Trophoblast cell (in vitro differentiated cells and primary cell): ENCODE results near the gene UBE2E1.

Source experiments
- DNase-seq, 2 donors: peaks; one replicate each; pipeline ENCODE4 v3.0.0-alpha.2; 2016
- H2AFZ ChIP-seq: 2 replicates; pipeline ENCODE4 v1.6.1; 2013; ENCODE audit warnings: low read length, moderate library complexity, mild to moderate bottlenecking; ENCODE audit not compliant: insufficient read depth, poor library complexity
- H2AK5ac ChIP-seq: 2 replicates; pipeline ENCODE4 v1.6.1; 2013; ENCODE audit warnings: mild to moderate bottlenecking, low read length
- H2BK120ac ChIP-seq: 2 replicates; pipeline ENCODE4 v1.6.1; 2013; ENCODE audit warnings: low read length, mild to moderate bottlenecking, moderate library complexity; ENCODE audit not compliant: insufficient read depth, poor library complexity
- H2BK12ac ChIP-seq: 2 replicates; pipeline ENCODE4 v1.6.1; 2013; ENCODE audit warnings: mild to moderate bottlenecking, low read length, moderate library complexity
- H2BK5ac ChIP-seq: 2 replicates; pipeline ENCODE4 v1.6.1; 2013; ENCODE audit warnings: low read length, low read depth, moderate library complexity, mild to moderate bottlenecking; ENCODE audit not compliant: poor library complexity
- H3K14ac ChIP-seq: 2 replicates; pipeline ENCODE4 v1.6.1; 2013; ENCODE audit warnings: mild to moderate bottlenecking, low read length
- H3K18ac ChIP-seq: 2 replicates; pipeline ENCODE4 v1.6.1; 2013; ENCODE audit warnings: mild to moderate bottlenecking, low read length
- H3K23ac ChIP-seq: 2 replicates; pipeline ENCODE4 v1.6.1; 2013; ENCODE audit warnings: low read length
- H3K27ac ChIP-seq: 2 replicates; pipeline ENCODE4 v1.5.1; 2013; ENCODE audit warnings: low read depth, mild to moderate bottlenecking, inconsistent platforms, low read length, moderate library complexity
- H3K27me3 ChIP-seq: 2 replicates; pipeline ENCODE4 v1.6.1; 2013; ENCODE audit warnings: inconsistent platforms, mild to moderate bottlenecking, low read length, moderate library complexity; ENCODE audit not compliant: insufficient read depth
- H3K36me3 ChIP-seq, 2 experiments: 1 replicate in 1 of 2; 2 replicates in 1 of 2; pipeline ENCODE4 v1.6.1; 2013; ENCODE audit warnings: low read length in 2 of 2, mild to moderate bottlenecking in 2 of 2, moderate library complexity in 1 of 2; ENCODE audit not compliant: insufficient read depth in 2 of 2, control insufficient read depth in 1 of 2
- H3K4ac ChIP-seq: 2 replicates; pipeline ENCODE4 v1.6.1; 2013; ENCODE audit warnings: low read depth, mild to moderate bottlenecking, low read length, moderate library complexity
- H3K4me1 ChIP-seq, 2 experiments: 1 replicate in 1 of 2; 2 replicates in 1 of 2; pipeline ENCODE4 v1.6.1; 2013; ENCODE audit warnings: low read length in 2 of 2, mild to moderate bottlenecking in 2 of 2, moderate library complexity in 1 of 2; ENCODE audit not compliant: insufficient read depth in 2 of 2, control insufficient read depth in 1 of 2
- H3K4me2 ChIP-seq: 2 replicates; pipeline ENCODE4 v1.6.1; 2013; ENCODE audit warnings: inconsistent platforms, mild to moderate bottlenecking, low read length, moderate library complexity
- H3K4me3 ChIP-seq: 2 replicates; pipeline ENCODE4 v1.5.1; 2013; ENCODE audit warnings: mild to moderate bottlenecking, low read depth, low read length, inconsistent platforms
- H3K79me1 ChIP-seq: one replicate; pipeline ENCODE4 v1.6.1; 2013; ENCODE audit warnings: low read length
- H3K79me2 ChIP-seq: 2 replicates; pipeline ENCODE4 v1.6.1; 2013; ENCODE audit warnings: low read length, mild to moderate bottlenecking; ENCODE audit not compliant: control insufficient read depth, insufficient read depth, poor library complexity
- H3K9ac ChIP-seq: 2 replicates; pipeline ENCODE4 v1.6.1; 2013; ENCODE audit warnings: mild to moderate bottlenecking, low read length
- H3K9me3 ChIP-seq: 2 replicates; pipeline ENCODE4 v1.6.1; 2013; ENCODE audit warnings: low read depth, mild to moderate bottlenecking, control low read depth, inconsistent platforms, low read length; ENCODE audit not compliant: insufficient read depth
- H4K12ac ChIP-seq: 2 replicates; pipeline ENCODE4 v1.6.1; 2013; ENCODE audit warnings: low read depth, mild to moderate bottlenecking, low read length, moderate library complexity
- H4K8ac ChIP-seq: 2 replicates; pipeline ENCODE4 v1.6.1; 2013; ENCODE audit warnings: low read depth, mild to moderate bottlenecking, low read length, moderate library complexity
- H4K91ac ChIP-seq: one replicate; pipeline ENCODE4 v1.6.1; 2013; ENCODE audit warnings: low read depth, mild to moderate bottlenecking, low read length, moderate library complexity
- WGBS: extraction: QIAGEN DNeasy Blood & Tissue Kit; methylation state at CpG from one replicate; pipeline ENCODE4 v1.1.7; 2013; ENCODE audit warnings: missing lambda C conversion rate; ENCODE audit not compliant: insufficient read length, insufficient coverage; ENCODE audit errors: extremely low coverage; 5-methylcytosine and 5-hydroxymethylcytosine counted together

UBE2E1 gene

GRCh38 chr3:23760871-23761373, 44.8 kb upstream of the UBE2E1 start:
- H2AFZ ChIP-seq = no peak overlapping the region
- H2AK5ac ChIP-seq = no peak overlapping the region
- H2BK120ac ChIP-seq = no peak overlapping the region
- no peaks in the 10 kb centered on the region for H3K79me2 ChIP-seq
- no peaks in the 10 kb centered on the region for H3K27me3 ChIP-seq
- H3K4me2 ChIP-seq = no peak overlapping the region
- H2BK12ac ChIP-seq = no peak overlapping the region
- no peaks in the 10 kb centered on the region for H3K36me3 ChIP-seq
- H4K8ac ChIP-seq = no peak overlapping the region
- no peak overlapping the region for H2BK5ac ChIP-seq
- H3K9ac ChIP-seq = no peak overlapping the region
- DNase-seq = no peak
- H3K4me1 ChIP-seq = no peaks in the 10 kb centered on the region
- H3K18ac ChIP-seq = no peak overlapping the region
- H4K12ac ChIP-seq = no peak overlapping the region
- no peak overlapping the region for H3K23ac ChIP-seq
- H3K4ac ChIP-seq = no peak overlapping the region
- no CpG with 5 or more reads among the region's 7 CpGs for WGBS
- H3K27ac ChIP-seq = no peak overlapping the region
- H3K79me1 ChIP-seq = no peaks in the 10 kb centered on the region
- H3K9me3 ChIP-seq = no peaks in the 10 kb centered on the region
- H4K91ac ChIP-seq = no peak overlapping the region
- H3K14ac ChIP-seq = no peak overlapping the region
- H3K4me3 ChIP-seq = no peak overlapping the region

DNA sequence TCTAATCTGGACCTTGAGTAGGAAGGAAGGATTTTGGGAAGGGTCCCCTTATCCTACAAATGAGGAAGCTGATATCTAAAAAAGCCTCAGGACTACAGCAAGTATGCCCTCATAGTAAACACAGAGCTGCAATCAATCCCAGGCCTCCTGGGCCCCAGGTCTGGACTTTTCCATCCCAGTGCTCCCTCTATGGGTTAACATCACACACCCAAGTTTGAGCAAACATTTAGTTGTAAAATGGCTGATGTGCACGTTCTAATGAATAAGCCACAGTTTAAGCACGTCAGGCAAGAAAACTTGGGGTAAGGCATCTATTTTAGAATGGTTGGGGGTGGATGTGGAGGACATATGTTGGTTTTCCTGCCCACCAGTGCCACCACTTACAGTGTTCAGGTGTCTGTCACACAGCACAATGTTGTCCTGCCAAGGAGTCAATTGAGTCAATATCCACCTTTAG, 44.3 kb upstream of the UBE2E1 start:
- H3K23ac ChIP-seq = no peak overlapping the region
- H3K27me3 ChIP-seq = no peaks in the 10 kb centered on the region
- DNase-seq = peak in 1 of 2 donors; percentile 62
- H3K79me1 ChIP-seq = no peaks in the 10 kb centered on the region
- no peak overlapping the region for H3K18ac ChIP-seq
- no peak overlapping the region for H2BK5ac ChIP-seq
- no peaks in the 10 kb centered on the region for H3K79me2 ChIP-seq
- H4K91ac ChIP-seq = no peak overlapping the region
- no peak overlapping the region for H2BK120ac ChIP-seq
- no peak overlapping the region for H3K4me3 ChIP-seq
- H4K8ac ChIP-seq = no peak overlapping the region
- H4K12ac ChIP-seq = no peak overlapping the region
- H3K9me3 ChIP-seq = no peaks in the 10 kb centered on the region
- no peak overlapping the region for H3K9ac ChIP-seq
- no peak overlapping the region for H2AFZ ChIP-seq
- no peaks in the 10 kb centered on the region for H3K36me3 ChIP-seq
- H3K4me2 ChIP-seq = no peak overlapping the region
- H2BK12ac ChIP-seq = no peak overlapping the region
- no peak overlapping the region for H2AK5ac ChIP-seq
- no CpG with 5 or more reads among the region's 2 CpGs for WGBS
- H3K14ac ChIP-seq = no peak overlapping the region
- H3K4me1 ChIP-seq = no peaks in the 10 kb centered on the region
- H3K4ac ChIP-seq = no peak overlapping the region
- no peak overlapping the region for H3K27ac ChIP-seq

GRCh38 chr3:23762214-23762613, 43.5 kb upstream of the UBE2E1 start:
- Histone ChIP-seq H4K91ac (no peak overlapping the region), H3K4ac (no peak overlapping the region), H3K4me3 (no peak overlapping the region), H2BK120ac (no peak overlapping the region), H3K23ac (no peak overlapping the region), H3K27me3 (no peaks in the 10 kb centered on the region), H3K18ac (no peak overlapping the region), H2BK5ac (no peak overlapping the region), H2AFZ (no peak overlapping the region), H3K4me2 (no peak overlapping the region), H3K4me1 (no peaks in the 10 kb centered on the region), H3K14ac (no peak overlapping the region), H3K9me3 (no peaks in the 10 kb centered on the region), H2BK12ac (no peak overlapping the region), H3K36me3 (no peaks in the 10 kb centered on the region), H3K27ac (no peak overlapping the region), H3K79me2 (no peaks in the 10 kb centered on the region), H2AK5ac (no peak overlapping the region), H4K12ac (no peak overlapping the region), H3K79me1 (no peaks in the 10 kb centered on the region), H4K8ac (no peak overlapping the region), H3K9ac (no peak overlapping the region)
- DNase-seq = no peak
- no CpG with 5 or more reads among the region's 7 CpGs for whole genome bisulfite sequencing

- no peaks in the 10 kb centered on the region for H3K36me3 ChIP-seq
- H3K18ac ChIP-seq = no peak overlapping the region
- H3K27ac ChIP-seq = no peak overlapping the region
- no peak overlapping the region for H3K4ac ChIP-seq
- no peaks in the 10 kb centered on the region for H3K4me1 ChIP-seq
- no peak overlapping the region for H2AK5ac ChIP-seq
- H3K14ac ChIP-seq = no peak overlapping the region
- no peaks in the 10 kb centered on the region for H3K27me3 ChIP-seq
- no peak overlapping the region for H4K12ac ChIP-seq
- H2BK12ac ChIP-seq = no peak overlapping the region
- H3K4me2 ChIP-seq = no peak overlapping the region
- H2BK5ac ChIP-seq = no peak overlapping the region
- H2BK120ac ChIP-seq = no peak overlapping the region
- WGBS = no CpG with 5 or more reads among the region's 12 CpGs
- no peak for DNase-seq
- H3K4me3 ChIP-seq = no peak overlapping the region
- no peak overlapping the region for H4K8ac ChIP-seq
- H3K79me1 ChIP-seq = no peaks in the 10 kb centered on the region
- H4K91ac ChIP-seq = no peak overlapping the region
- H3K23ac ChIP-seq = no peak overlapping the region
- no peaks in the 10 kb centered on the region for H3K9me3 ChIP-seq
- no peaks in the 10 kb centered on the region for H3K79me2 ChIP-seq
- no peak overlapping the region for H3K9ac ChIP-seq
- no peak overlapping the region for H2AFZ ChIP-seq
Measured at GRCh38 chr3:23762759-23763477, 42.8 kb upstream of the UBE2E1 start.
